MV-4-11 (cell line): ENCODE data around the gene OR2V1.
"Not testable (repeated sequence)": the region's sequence is repeated elsewhere in the genome, so short reads cannot be mapped to it uniquely, and the experiment has no call there.

Experiments used
- DNase-seq: peaks from one replicate; lab custom pipeline; 2025; lab: John Stamatoyannopoulos, UW

Gene OR2V1

DNA sequence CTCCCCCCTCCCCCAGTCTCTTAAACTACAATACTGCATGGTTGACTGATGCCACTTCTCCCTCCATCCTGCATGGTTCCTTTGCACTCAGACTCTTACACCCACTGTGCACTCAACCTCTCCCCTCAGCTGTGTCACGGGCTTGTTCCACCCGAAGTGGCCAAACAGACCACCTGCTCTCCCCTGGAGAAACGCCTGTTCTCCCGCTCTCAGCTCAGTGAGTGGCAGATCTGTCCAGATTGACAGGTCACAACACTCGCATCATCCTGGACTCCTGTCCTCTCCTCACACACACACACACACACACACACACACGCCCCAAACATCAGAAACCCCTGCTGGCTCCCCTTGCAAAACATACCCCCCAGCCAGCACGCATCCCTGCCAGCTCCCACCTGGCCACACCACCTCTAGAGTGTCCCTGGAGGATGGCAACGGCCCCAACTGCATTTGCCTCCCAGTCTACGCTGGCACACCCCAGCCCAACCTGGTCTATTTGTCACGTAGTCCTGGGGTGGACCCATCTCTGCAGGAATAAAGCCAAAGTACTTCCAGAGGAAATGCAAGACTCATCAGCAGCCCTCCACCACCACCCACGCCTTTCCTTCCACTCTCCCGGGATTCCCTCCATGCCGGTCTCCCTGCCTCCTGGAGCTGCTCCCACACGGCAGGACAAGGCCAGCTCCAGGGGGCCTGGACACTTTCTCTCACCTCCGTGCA is 2.9 kb downstream of the OR2V1 start:
- DNase-seq: no peak

DNA sequence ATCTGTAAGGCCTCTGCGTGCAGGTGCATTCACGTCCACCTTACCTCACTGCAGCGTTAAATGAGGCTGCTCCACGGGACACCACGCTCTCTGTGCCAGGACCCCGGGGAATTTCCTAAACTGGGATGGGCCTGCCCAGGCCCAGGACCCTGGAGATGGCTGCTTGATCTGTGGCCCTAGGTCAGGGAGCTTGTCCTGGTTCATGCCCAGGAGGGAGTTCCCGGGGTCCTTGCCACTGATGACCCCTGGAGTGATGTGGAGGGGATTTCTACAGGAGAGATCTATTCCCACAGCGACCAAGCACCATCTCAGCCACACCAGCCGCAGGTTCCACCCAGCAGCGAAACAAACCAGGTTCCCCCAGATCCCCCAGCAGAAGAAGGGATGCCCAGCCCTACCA is 3.5 kb downstream of the OR2V1 start:
- no peak for DNase-seq

DNA sequence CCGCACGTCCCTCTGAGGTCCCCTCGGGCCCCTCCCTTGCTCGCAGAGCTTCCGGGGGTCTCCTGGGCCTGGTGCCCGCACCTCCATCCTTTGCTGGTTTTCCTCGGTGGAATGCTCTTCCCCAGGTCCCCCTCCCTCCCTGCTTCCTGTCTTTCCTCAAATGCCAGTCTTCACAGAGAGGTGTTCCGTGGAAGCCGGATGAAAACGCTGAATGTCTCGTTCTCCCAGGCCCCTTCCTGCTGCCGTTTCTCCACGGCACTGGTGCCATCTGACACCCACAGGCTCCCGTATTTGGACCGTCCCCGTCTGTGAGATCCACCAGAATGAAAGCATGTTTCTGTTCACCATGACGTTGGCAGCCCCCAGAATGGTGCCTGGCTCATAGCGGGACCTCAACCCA is 4.1 kb downstream of the OR2V1 start:
- DNase-seq: no peak

DNA sequence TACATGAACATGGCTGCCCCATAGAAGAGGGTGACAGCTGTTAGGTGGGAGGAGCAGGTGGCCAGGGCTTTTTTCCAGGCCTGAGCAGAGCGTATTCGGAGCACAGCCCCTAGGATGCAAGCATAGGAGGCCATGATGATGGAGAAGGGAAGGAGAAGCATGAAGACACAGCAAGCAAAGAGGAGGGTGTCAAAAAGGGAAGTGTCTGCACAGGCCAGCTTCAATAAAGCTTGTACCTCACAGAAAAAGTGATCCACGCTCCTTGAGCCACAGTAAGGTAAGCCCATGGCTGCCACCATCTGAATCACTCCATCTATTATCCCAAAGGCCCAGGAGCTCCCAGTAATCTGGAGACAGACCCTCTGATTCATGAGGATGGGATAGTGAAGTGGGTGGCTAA is 6.4 kb downstream of the OR2V1 start:
- DNase-seq: no peak

DNA sequence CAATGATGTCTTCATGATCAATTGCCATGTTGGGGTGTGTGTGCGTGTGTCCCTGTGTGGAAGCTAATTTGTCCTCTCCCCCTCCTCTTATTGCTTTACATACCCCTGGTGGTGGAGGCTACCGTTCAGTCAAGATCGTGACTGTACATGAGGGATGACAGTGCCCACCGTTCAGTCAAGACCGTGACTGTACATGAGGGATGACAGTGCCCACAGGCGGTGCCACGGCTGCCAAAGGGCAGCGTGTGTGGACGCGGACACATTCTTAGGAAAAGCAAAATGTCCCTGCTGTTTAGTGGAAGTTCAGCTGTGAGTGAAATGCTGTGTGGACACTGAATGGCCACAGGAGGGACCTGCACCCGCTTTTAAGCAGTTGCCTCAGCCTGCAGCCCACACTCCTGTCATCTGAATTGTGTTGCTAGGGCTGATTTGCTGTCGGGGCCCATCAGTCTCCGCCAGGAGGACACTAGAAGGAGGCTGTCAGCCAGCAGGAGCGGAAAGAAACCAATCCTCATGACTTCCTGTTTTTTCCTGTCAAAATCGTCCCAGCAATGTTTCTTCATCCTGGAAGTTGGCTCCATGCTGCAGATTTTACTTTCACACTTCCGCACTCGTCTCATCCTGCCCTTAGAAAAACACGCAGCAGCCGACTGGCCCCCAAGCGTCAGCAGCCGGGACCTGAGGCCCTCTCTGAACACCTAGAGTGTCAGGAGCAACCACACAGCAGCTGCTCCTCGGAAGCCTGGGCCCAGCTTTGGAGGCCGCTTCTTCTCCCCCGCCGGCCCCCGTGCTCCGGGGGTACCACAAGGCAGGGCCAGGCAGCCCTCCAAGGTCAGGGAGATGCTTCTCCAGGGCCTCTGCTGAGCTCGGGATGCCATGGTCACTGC is 9.1 kb downstream of the OR2V1 start:
- DNase-seq: peak; percentile 37

DNA sequence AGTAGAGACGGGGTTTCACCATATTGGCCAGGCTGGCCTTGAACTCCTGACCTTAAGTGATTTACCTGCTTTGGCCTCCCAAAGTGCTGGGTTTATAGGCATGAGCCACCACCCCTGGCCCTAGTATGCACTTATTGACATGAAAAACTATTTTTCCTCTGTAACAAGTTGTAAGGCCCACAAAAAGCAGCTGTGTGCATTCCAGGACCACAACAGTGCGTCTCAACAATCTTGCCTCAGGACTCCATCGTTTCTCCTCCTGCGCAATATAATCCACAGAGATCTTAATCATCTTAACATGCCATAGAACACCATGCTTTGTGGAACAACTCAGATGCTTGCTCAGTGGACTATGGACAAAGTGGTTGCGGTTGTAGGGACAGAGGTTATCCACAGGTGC is 10.2 kb downstream of the OR2V1 start:
- no peak for DNase-seq

DNA sequence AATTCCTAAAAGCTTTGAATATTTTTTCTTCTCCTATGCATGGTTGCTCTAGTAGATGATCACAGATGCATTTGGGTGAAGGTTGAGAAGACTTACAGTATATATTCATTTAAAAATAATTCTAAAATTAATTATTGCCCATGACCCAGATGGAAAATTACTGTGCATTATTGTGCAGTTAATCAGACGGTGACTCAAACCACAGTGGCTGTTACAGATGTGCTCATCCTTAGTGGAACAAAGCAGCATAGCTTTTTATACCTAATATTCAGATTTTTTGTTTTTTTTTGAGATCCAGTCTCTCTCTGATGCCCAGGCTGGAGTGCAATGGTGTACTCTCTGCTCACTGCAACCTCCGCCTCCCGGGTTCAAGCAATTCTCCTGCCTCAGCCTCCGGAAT is 10.7 kb downstream of the OR2V1 start:
- DNase-seq: no peak

DNA sequence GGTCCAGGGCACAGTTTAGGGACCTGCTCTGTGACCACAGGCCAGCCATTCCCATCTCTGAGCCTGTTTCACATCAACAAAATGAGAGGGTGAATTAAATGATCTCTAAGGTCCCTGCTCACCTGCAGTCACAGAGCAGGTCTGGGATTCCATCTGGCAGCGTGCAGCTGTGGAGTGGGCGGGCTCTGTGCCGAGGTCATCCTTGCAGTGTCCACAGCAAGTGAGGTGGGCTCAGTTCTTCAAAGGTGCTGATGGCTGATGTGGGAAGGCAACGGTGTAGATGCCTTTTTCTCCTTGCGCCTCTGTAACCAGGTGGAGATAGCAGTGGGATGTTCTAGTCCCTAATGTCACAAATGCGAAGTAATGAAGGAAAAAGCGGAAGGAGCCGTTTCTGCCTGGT is 11.9 kb downstream of the OR2V1 start:
- no peak for DNase-seq

DNA sequence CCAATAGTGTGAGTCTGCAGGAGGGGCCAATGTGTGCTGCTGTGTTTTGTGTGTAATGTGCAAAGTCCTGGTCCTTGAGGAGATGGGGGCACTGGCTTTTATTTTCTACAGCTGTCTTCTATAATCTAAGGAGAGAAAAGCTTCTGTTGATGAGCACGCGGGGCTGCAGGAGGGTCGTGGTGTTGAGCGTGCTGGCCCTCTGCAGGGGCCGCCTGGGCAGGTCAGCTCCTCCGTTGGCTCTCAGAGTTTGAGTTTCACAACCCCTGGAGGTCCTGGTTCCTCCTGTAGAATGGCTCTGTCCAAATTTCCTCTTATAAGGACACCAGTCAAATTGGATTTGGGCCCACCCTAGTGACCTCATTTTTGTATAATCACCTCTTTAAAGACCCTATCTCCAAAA is 12.6 kb downstream of the OR2V1 start:
- no peak for DNase-seq

DNA sequence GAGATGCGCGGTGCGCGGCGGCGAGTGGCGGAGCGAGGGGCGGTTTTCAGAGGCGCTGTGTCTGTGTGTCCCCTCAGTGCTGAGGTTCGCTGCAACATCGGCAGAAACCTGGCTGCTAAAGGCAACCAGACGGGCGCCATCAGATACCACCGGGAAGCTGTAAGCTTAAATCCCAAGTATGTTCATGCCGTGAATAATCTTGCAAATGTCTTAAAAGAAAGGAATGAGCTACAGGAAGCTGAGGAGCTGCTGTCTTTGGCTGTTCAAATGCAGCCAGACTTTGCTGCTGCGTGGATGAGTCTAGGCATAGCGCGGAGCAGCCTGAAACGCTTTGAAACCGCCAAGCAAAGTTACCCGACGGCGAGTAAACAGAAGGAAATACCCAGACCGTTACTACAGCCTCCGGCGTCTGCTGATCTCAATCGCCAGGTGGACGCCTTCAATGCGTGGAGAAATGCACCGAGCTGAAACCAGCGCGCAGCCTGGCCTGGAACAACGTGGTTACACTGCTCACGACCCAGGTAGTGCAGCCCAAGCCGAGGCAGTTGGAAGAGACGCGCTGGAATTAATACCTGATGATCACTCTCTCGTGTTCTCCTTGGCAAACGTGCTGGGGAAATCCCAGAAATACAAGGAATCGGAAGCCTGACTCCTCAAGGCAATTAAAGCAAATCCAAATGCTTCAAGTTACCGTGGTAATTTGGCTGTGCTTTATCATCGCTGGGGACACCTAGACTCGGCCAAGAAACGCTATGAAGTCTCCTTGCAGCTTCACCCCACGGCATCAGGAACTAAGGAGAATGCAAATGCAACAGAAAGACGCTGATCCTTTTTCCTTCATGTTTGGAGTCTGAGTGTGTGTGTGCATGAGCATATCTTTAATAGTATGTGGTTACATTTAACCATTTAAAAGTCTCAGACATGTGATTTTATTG is 15.9 kb downstream of the OR2V1 start:
- no peak for DNase-seq

DNA sequence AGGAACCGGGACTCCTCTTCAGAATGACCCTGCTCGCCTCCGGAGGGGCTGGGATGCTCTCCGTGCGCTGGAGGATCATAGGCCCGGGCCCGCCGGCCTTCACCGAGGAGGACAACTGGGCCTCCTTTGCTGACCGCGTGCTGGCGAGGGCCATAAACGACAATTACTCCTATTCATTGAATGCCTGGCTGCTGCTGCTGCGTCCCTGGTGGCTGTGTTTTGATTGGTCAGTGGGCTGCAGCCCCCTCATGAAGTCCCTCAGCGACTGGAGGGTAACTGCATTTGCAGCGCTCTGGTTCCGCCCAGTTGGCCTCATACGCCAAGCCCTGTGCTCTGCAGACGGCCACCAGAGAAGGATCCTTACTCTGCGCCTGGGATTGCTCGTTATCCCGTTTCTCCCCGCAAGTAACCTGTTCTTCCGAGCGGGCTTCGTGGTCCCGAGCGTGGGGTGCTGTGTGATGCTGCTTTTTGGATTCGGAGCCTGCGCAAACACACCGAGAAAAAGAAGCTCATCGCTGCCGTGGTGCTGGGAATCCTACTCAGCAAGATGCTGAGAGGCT is 16.6 kb downstream of the OR2V1 start:
- DNase-seq: no peak

DNA sequence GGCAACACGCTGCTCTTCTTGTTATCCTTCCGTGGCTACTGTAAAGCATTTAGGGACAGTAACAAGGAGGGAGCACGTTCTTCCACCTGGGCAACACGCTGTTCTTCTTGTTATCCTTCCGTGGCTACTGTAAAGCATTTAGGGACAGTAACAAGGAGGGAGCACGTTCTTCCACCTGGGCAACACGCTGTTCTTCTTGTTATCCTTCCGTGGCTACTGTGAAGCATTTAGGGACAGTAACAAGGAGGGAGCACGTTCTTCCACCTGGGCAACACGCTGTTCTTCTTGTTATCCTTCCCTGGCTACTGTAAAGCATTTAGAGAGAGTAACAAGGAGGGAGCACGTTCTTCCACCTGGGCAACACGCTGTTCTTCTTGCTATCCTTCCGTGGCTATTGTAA is 17.4 kb downstream of the OR2V1 start:
- not testable (repeated sequence) for DNase-seq

DNA sequence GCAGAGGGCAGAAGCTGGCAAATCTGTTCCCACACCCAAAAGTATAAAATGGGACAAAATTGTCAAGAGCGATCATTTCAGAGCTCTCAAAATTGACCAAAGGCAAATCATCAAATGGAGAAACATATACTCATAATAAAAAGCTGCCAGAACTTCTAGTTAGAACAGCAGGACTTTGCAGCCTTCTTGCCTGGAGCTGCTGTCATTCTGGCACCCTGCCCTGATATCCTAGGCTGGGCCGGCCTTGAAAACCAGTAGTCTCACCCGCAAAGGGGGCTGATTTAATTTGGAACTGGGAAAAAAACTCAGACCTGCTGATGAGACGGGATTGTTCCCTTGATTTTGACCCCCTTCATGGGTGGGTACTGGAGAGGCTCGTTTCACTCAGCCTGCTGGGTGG is 18.5 kb downstream of the OR2V1 start:
- no peak for DNase-seq

DNA sequence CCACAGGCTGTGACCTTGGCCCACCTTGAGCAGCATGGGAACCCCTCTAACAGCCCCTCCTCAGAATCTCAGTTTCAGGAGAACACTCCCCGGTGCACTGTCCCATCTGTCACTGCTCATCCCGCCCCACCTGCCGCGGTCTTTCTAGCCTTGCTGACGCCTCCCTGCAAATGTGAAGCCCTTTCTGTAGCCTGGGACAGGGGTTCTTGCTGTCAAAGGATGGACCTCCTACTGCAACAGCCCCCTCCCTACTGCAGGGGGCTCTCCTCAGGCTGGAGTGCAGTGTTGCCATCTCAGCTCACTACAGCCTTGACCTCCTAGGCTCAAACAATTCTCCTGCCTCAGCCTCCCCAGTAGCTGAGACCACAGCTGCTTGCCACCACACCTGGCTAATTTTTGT is 20.0 kb downstream of the OR2V1 start:
- no peak for DNase-seq

DNA sequence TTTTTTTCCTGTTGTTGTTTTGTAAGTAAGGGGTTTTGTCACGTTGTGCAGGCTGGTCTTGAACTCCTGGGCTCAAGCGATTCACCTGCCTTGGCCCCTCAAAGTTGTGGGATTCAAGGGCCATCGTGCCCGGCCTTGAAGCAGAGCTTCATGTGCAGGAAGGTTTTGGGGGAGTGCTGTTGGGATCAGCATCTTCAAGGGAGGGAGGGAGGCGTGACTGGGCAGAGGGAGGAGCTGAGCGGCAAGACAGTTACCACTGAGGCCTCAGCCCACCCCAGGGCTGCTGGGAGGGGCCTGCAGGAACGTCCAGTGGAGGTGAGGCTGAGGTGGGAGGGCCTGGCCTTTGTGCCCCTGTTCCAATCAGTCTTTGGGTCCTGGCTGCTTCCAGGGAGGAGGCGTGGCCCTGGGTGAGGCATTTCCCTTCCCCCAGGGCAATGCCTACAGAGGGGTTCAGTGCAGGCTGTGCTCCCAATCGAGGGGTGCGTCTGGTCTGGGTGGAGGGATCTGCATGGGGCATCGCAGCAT is 21.4 kb downstream of the OR2V1 start:
- no peak for DNase-seq

DNA sequence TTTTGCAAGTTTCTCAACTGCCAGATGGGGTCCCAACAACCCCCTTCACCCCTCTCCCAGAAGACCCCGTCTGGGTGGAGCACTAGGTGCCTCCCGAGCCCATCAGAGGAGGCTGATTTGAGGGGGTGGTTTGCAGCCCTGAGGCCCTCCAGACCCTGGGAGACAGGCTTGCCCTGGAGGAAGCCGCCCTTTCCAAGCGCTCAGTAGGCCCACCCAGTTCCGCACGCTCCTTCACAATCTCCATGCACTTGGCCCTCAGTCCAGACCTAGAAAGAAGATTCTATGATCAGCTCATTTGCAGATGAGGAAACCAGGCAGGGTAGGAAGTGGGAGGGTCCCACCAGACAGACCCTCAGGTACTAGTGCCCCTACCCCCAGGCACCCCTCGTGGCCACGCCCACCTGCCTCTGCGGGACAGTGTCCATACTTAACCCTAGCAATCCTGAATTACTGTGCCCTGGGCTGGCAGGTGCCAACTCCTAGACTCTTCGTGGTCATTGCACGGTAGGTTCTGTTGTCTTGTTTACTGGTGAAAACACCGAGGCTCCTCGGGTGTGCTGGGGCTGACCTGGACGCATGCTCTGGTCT is 22.3 kb downstream of the OR2V1 start:
- no peak for DNase-seq

DNA sequence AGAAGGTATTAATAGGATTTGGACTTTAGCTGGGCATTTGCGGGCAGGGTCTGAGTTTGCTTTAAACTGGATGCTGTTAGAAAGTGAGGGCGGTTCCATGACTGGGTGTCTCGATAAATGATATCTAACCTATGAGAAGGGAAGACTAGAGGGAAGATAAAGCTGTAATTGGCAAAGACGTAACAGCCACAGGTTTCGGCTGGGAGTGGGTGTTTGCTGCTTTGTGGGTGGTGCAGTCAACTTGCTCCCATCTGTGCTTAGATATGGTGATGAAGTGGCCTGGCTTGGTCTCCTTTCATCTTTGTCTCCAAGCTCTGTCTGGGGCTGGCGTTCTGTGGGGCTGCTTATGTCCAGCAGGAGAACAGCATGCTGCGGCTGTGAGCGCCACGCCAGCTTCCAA is 23.3 kb downstream of the OR2V1 start:
- DNase-seq: no peak

DNA sequence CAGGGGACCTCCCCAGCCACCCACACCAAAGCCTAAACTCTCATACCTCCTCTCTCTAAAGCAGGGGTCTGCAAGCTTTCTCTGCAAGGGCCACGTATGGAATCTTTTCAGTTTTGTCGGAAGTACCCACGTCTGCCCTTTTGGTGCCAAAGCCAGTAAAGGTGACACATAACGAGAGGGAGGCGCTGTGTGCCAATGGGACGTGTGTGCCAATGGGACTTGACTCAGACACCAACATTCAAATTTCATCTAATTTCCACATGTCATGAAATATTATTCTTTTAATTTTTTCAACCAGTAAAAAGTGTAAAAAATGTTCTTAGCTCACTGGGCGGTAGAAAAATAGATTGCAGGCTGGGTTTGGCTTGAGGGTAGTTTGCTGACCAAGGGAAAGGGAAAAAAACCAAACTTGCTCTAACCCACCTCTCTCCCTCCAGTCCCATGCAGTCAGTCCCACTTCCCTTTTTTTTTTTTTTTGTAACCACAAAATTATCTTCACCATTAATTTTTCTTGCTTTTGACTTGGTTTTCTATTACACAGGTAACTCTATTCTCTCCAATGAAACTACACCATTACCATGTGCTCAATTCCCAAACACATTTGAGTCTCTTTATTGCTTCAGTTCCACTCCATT is 25.5 kb downstream of the OR2V1 start:
- peak; percentile 63 for DNase-seq

DNA sequence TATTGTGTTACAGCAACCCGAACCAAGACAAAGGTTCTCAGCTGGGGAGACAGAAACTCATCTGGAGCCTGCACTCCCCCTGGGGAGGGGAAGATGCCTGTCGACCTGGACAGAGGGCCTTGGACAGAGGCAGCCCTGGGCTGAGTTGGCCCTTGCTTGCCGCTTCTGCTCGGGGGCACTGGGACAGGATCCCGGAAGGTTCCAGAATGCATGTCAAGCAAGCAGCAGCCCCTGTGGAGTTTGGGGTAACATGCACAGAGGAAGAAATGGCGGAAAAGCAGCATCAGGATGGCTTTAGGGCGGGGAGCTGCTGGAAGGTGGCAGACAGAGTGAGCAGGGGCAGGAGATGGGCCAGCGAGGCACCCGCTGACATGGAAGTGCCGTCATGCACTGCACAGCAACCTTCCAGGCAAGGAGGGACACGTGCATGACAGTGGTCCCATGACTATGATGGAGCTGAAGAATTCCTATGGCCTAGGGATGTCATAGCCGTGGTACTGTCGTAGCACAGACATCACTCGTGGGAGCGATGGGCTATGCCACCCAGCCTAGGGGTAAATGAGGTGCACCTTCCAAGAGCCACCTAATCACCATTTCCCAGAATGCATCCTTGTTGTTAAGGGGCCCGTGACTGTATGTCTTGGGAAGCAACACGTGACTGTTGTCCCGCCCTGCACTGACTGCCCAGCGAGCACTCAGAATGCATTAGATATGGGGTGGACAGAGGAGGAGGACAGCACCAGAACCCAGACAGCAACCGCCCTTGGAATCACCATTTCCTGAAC is 26.2 kb downstream of the OR2V1 start:
- DNase-seq: not testable (repeated sequence)

DNA sequence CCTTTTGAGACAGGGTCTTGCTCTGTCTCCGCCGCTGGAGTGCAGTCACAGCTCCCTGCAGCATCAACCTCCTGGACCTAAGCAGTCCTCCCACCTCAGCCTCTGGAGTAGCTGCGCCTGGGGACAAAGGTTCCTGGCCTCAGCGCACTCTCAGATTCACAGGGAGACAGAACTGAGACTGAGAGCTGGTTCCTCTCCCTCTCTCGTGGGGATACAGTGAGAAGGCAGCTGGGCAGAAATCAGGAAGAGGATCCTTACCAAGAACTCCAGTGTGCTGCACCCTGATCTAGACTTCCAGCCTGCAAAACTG is 26.8 kb downstream of the OR2V1 start:
- peak; percentile 40 for DNase-seq
